ENCODE data around the gene SMAD3.

GRCh38 chr15:67120839-67121643, 55.6 kb downstream of the SMAD3 start:
- TF ChIP-seq POLR2AphosphoS5 (IDR thresholded peaks at IDR 0.05) = no peak
- TF ChIP-seq CTCF (IDR thresholded peaks at IDR 0.05; ENCODE audit: poor library complexity, severe bottlenecking) = no peak
- no peak for TF ChIP-seq TAF1 (IDR thresholded peaks at IDR 0.05; ENCODE audit: low read depth)
- no peak for TF ChIP-seq EP300 (conservative IDR thresholded peaks at IDR 0.05; ENCODE audit: poor library complexity, severe bottlenecking)
- no peak for TF ChIP-seq REST (IDR thresholded peaks at IDR 0.05; ENCODE audit: borderline replicate concordance)

Measured in neural cell (in vitro differentiated cells).